ENCODE measurements around the gene FAM98B. TPM values are rescaled to one million over a fixed set of nuclear protein-coding genes. Genes with fewer than 3 reads are reported as not detected.
A peak's percentile ranks its signal among the peaks of the same experiment; 100 is the strongest.

Gene FAM98B
- total and polyA plus RNA-seq, 9 of the 15 experiments (the other 6 are each of a cell fraction or from before 2014, with no cell fraction given), result 3.1 to 42.0 (median 9.4) TPM

DNA sequence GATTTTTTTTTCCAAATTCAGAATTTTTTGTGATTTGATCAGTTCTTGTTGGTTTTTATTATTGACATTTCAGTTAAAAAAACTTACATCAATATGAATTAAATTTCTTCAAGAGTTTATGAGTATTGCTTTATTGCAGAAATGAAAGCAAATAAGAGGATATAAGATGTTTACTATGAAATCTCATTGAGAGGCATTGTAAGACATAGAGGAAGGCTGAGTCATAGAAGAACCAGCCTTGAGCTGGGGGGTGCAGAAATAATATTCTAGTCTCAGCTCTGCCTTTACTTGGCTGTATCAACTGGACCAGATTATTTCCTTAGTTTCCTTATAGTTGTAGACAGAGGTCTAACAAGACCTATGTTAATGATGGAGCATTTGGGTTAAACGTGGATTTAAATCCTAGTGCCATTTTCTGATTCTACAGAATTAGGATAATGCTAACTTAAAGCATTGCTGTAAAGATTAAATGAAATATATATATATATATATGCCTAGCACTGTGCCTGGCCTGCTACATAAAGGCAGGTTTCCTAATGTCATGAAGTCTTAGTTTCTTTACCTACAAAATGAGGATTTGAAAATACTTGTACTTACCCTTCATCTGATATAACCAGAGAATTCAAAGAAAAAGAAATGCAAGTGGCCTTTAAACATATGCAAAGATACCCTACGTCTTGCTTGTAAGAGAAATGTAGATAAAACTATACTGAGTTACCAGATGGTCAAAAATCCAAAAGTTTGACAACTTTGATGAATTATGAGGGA is 7.3 kb downstream of the FAM98B start:
- Histone ChIP-seq H3K4me1 (replicated peaks in 1 of 2; ENCODE audit: control insufficient read depth in 2 of 2, insufficient read depth in 2 of 2, low read length in 2 of 2) (peaks cover 0 to 3% of the 10 kb centered on the region in 2 experiments; a peak in 1 of 5 replicates), H3K9ac (ENCODE audit: insufficient read depth in 1 of 2, low read depth in 2 of 2, low read length in 2 of 2) (no peak overlapping the region), H3K27me3 (ENCODE audit: control insufficient read depth in 2 of 2, insufficient read depth in 2 of 2, low read length in 2 of 2) (no peaks in the 10 kb centered on the region), H3K4me3 (no peak overlapping the region), H3K79me2 (ENCODE audit: control insufficient read depth, insufficient read depth, low read length) (peaks cover 80% of the 10 kb centered on the region), H3K27ac (ENCODE audit: extremely low read depth, low read depth, low read length) (no peak overlapping the region), H3K9me1 (ENCODE audit: control insufficient read depth, insufficient read depth, low read length) (no peaks in the 10 kb centered on the region), H3K9me3 (replicated peaks; ENCODE audit: control insufficient read depth, insufficient read depth, low read depth, low read length) (no peaks in the 10 kb centered on the region), H3K36me3 (ENCODE audit: control insufficient read depth, insufficient read depth, low read length) (peaks cover 11% of the 10 kb centered on the region; the same call in 2 of the 3 replicates), H3K4me2 (ENCODE audit: insufficient read depth, low read length) (no peak overlapping the region), H2AFZ (ENCODE audit: low read depth, low read length) (no peak overlapping the region), H4K20me1 (replicated peaks; ENCODE audit: control insufficient read depth, insufficient read depth, low read length) (peaks cover 7% of the 10 kb centered on the region; the same call in 1 of the 2 replicates)
- DNase-seq (ENCODE audit: extremely low read depth in 1 of 4, low spot score in 3 of 4) (peak in 1 of 4 experiments; percentile 13), ATAC-seq (0 out of 3 replicates have a peak, but pooled peaks have one; percentile 42), FAIRE-seq (no peak)
- intact Hi-C loops (cut with micrococcal nuclease), result no loop called here
- ChIA-PET POLR2A (interaction anchor here (0.5 to 1.0 kb wide), 2 partner anchors 8 to 50 kb away, joined by 3 read pairs; no protein-coding TSS in a partner anchor), CTCF (ENCODE audit: low intra/inter-chr PET ratio) (no interaction called here)
- 59% methylated on average over 2 of the region's 2 CpGs for WGBS (ENCODE audit: insufficient coverage, low coverage, missing lambda C conversion rate)
- BruUV-seq (replicated peaks), result no TSS peak
- in situ Hi-C loops (cut with MboI), result no loop called here
- TF ChIP-seq MEF2A (IDR thresholded peaks at IDR 0.05; ENCODE audit: control insufficient read depth, low read depth, low read length), result no peak
- no peak for TF ChIP-seq ZBTB8A (IDR thresholded peaks at IDR 0.05; ENCODE audit: partially characterized antibody)
- TF ChIP-seq LCOR (CRISPR knock-in tag; IDR thresholded peaks at IDR 0.05), result no peak
- TF ChIP-seq, protein P1, sequence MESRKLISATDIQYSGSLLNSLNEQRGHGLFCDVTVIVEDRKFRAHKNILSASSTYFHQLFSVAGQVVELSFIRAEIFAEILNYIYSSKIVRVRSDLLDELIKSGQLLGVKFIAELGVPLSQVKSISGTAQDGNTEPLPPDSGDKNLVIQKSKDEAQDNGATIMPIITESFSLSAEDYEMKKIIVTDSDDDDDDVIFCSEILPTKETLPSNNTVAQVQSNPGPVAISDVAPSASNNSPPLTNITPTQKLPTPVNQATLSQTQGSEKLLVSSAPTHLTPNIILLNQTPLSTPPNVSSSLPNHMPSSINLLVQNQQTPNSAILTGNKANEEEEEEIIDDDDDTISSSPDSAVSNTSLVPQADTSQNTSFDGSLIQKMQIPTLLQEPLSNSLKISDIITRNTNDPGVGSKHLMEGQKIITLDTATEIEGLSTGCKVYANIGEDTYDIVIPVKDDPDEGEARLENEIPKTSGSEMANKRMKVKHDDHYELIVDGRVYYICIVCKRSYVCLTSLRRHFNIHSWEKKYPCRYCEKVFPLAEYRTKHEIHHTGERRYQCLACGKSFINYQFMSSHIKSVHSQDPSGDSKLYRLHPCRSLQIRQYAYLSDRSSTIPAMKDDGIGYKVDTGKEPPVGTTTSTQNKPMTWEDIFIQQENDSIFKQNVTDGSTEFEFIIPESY (CRISPR knock-in tag; IDR thresholded peaks at IDR 0.05), result no peak
- TF ChIP-seq LARP7 (IDR thresholded peaks at IDR 0.05), result no peak
- no peak for TF ChIP-seq CHD2 (IDR thresholded peaks at IDR 0.05; ENCODE audit: low read depth, low read length)
- TF ChIP-seq, protein P2, sequence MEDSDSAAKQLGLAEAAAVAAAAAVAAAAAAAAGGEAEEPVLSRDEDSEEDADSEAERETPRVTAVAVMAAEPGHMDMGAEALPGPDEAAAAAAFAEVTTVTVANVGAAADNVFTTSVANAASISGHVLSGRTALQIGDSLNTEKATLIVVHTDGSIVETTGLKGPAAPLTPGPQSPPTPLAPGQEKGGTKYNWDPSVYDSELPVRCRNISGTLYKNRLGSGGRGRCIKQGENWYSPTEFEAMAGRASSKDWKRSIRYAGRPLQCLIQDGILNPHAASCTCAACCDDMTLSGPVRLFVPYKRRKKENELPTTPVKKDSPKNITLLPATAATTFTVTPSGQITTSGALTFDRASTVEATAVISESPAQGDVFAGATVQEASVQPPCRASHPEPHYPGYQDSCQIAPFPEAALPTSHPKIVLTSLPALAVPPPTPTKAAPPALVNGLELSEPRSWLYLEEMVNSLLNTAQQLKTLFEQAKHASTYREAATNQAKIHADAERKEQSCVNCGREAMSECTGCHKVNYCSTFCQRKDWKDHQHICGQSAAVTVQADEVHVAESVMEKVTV (CRISPR knock-in tag; IDR thresholded peaks at IDR 0.05), result no peak
- no peak for TF ChIP-seq MCM2 (IDR thresholded peaks at IDR 0.05; ENCODE audit: low read depth)
- no peak for TF ChIP-seq POLR2H (tag; IDR thresholded peaks at IDR 0.05; ENCODE audit: low read depth)
- TF ChIP-seq FOXJ3 (CRISPR knock-in tag; IDR thresholded peaks at IDR 0.05), result no peak
- no peak for TF ChIP-seq ZNF263 (CRISPR knock-in tag; IDR thresholded peaks at IDR 0.05; ENCODE audit: borderline replicate concordance)
- TF ChIP-seq ZNF696 (CRISPR knock-in tag; conservative IDR thresholded peaks at IDR 0.05), result no peak
- TF ChIP-seq CBX1 (IDR thresholded peaks at IDR 0.05; ENCODE audit: low read depth), result no peak
- TF ChIP-seq, protein P3, sequence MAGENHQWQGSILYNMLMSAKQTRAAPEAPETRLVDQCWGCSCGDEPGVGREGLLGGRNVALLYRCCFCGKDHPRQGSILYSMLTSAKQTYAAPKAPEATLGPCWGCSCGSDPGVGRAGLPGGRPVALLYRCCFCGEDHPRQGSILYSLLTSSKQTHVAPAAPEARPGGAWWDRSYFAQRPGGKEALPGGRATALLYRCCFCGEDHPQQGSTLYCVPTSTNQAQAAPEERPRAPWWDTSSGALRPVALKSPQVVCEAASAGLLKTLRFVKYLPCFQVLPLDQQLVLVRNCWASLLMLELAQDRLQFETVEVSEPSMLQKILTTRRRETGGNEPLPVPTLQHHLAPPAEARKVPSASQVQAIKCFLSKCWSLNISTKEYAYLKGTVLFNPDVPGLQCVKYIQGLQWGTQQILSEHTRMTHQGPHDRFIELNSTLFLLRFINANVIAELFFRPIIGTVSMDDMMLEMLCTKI (IDR thresholded peaks at IDR 0.05; ENCODE audit: partially characterized antibody), result no peak
- TF ChIP-seq PRPF4 (IDR thresholded peaks at IDR 0.05; ENCODE audit: insufficient read depth, low read depth, low read length, poor library complexity, severe bottlenecking), result no peak
- TF ChIP-seq, protein P4, sequence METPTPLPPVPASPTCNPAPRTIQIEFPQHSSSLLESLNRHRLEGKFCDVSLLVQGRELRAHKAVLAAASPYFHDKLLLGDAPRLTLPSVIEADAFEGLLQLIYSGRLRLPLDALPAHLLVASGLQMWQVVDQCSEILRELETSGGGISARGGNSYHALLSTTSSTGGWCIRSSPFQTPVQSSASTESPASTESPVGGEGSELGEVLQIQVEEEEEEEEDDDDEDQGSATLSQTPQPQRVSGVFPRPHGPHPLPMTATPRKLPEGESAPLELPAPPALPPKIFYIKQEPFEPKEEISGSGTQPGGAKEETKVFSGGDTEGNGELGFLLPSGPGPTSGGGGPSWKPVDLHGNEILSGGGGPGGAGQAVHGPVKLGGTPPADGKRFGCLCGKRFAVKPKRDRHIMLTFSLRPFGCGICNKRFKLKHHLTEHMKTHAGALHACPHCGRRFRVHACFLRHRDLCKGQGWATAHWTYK (CRISPR knock-in tag; IDR thresholded peaks at IDR 0.05), result no peak
